GM23338 (cell line): Measurements from ENCODE around the gene CHD9NB. TPM values are rescaled to one million over a fixed set of nuclear protein-coding genes. Genes with fewer than 3 reads are reported as not detected.
A peak's percentile ranks its signal among the peaks of the same experiment; 100 is the strongest.

Source experiments
- ATAC-seq: fragments of 200-7000 bp; cut with Tn5 transposase; 3 replicates; pipeline ENCODE4 v1.9.1; 2020
- DNase-seq: peaks from one replicate; pipeline ENCODE4 v3.0.0-alpha.2; 2015; ENCODE audit warnings: low spot score
- H2AFZ ChIP-seq: fragments of 200-600 bp; sonication (generic); 2 replicates; pipeline ENCODE4 v1.8.0; 2016; ENCODE audit warnings: antibody characterized with exemption, mild to moderate bottlenecking, moderate library complexity
- H3F3A ChIP-seq: fragments of 200-600 bp; sonication (generic); replicated peaks from 2 replicates; pipeline ENCODE4 v1.8.0; 2017; ENCODE audit warnings: antibody characterized with exemption, mixed run types, low read depth
- H3K27ac ChIP-seq: fragments of 200-600 bp; sonication (generic); 2 replicates; pipeline ENCODE4 v1.6.1; 2016; ENCODE audit warnings: low read depth
- H3K27me3 ChIP-seq: fragments of 200-600 bp; sonication (generic); 2 replicates; pipeline ENCODE4 v1.8.0; 2016; ENCODE audit warnings: mild to moderate bottlenecking, mixed run types, moderate library complexity; ENCODE audit not compliant: insufficient read depth
- H3K36me3 ChIP-seq: fragments of 200-600 bp; sonication (generic); 2 replicates; pipeline ENCODE4 v1.8.0; 2016; ENCODE audit warnings: mild to moderate bottlenecking; ENCODE audit not compliant: insufficient read depth
- H3K4me1 ChIP-seq: fragments of 200-600 bp; sonication (generic); 2 replicates; pipeline ENCODE4 v1.8.0; 2016; ENCODE audit warnings: mild to moderate bottlenecking, moderate library complexity; ENCODE audit not compliant: insufficient read depth
- H3K4me2 ChIP-seq: fragments of 200-600 bp; sonication (generic); 2 replicates; pipeline ENCODE4 v1.7.1; 2017; ENCODE audit warnings: mixed run types
- H3K4me3 ChIP-seq: fragments of 200-600 bp; sonication (generic); 2 replicates; pipeline ENCODE4 v1.6.1; 2016; ENCODE audit warnings: mixed run types
- H3K79me2 ChIP-seq: fragments of 200-600 bp; sonication (generic); replicated peaks from 2 replicates; pipeline ENCODE4 v1.8.0; 2017; ENCODE audit warnings: mild to moderate bottlenecking; ENCODE audit not compliant: insufficient read depth
- H3K9me2 ChIP-seq: fragments of 200-600 bp; sonication (generic); 2 replicates; pipeline ENCODE4 v1.8.0; 2017; ENCODE audit not compliant: insufficient read depth
- H4K20me1 ChIP-seq: fragments of 200-600 bp; sonication (generic); replicated peaks from 2 replicates; pipeline ENCODE4 v1.8.0; 2017; ENCODE audit warnings: mild to moderate bottlenecking; ENCODE audit not compliant: insufficient read depth
- H3K27ac Mint-ChIP-seq: 2 replicates; pipeline ENCODE4 v1.8.0; 2020; ENCODE audit warnings: inconsistent platforms, mild to moderate bottlenecking, moderate library complexity, mixed read lengths
- H3K27me3 Mint-ChIP-seq: 3 replicates; pipeline ENCODE4 v1.8.0; 2022; ENCODE audit warnings: low read depth, mild to moderate bottlenecking, moderate library complexity, mixed read lengths, inconsistent platforms; ENCODE audit not compliant: insufficient read depth, poor library complexity
- H3K36me3 Mint-ChIP-seq: 3 replicates; pipeline ENCODE4 v1.8.0; 2021; ENCODE audit warnings: low read depth, mild to moderate bottlenecking, inconsistent platforms, moderate library complexity, mixed read lengths
- H3K4me1 Mint-ChIP-seq: 3 replicates; pipeline ENCODE4 v1.8.0; 2020; ENCODE audit warnings: mild to moderate bottlenecking, inconsistent platforms, mixed read lengths
- H3K4me3 Mint-ChIP-seq: 3 replicates; pipeline ENCODE4 v1.8.0; 2021; ENCODE audit warnings: moderate library complexity, mild to moderate bottlenecking, inconsistent platforms, mixed read lengths
- H3K9me3 Mint-ChIP-seq: 3 replicates; pipeline ENCODE4 v1.8.0; 2020; ENCODE audit warnings: moderate library complexity, mild to moderate bottlenecking, inconsistent platforms, mixed read lengths
- ETS1 ChIP-seq: IDR thresholded peaks from 2 replicates; pipeline ENCODE4 v1.6.1; 2016; ENCODE audit warnings: antibody characterized with exemption
- POLR2AphosphoS5 ChIP-seq: IDR thresholded peaks from 2 replicates; pipeline ENCODE4 v1.6.1; 2016; ENCODE audit warnings: antibody characterized with exemption, low read depth
- ZNF462 ChIP-seq: fragments of 250-450 bp; sonication (Bioruptor Pico); IDR thresholded peaks from 2 replicates; pipeline ENCODE4 v1.5.0; 2020; ENCODE audit warnings: mild to moderate bottlenecking, moderate library complexity
- polyA plus RNA-seq: library from polyadenylated mRNA; unstranded; fragments of >200 nt; fragmentation: Nextera tagmentation; extraction: Ambion mirVana; gene quantifications from 2 replicates; pipeline ENCODE4 v1.2.1, GENCODE V29; 2016
- total RNA-seq: library from RNA; depleted of rRNA; stranded (reverse); fragments of >200 nt; shearing (Covaris generic); gene quantifications from 2 replicates; pipeline ENCODE4 v1.2.3, GENCODE V29; 2014

Gene CHD9NB
- total and polyA plus RNA-seq, 2 experiments from 2014 or later, result 1.7 to 4.2 TPM

GRCh38 chr16:53055541-53056391, 3.1 kb upstream of the CHD9NB start:
- ATAC-seq (peak; percentile 40), DNase-seq (peak; percentile 83)
- H3K4me1 ChIP-seq, result peaks cover 22% of the 10 kb centered on the region
- peak overlapping the region; percentile 73 for H3K4me3 ChIP-seq
- Mint-ChIP-seq H3K36me3 (no peaks in the 10 kb centered on the region; the same call in 2 of the 3 replicates), H3K9me3 (no peaks in the 10 kb centered on the region; the same call in 2 of the 3 replicates), H3K4me1 (peaks cover 17% of the 10 kb centered on the region), H3K27me3 (peaks cover 11% of the 10 kb centered on the region), H3K4me3 (peak overlapping the region; percentile 76), H3K27ac (peak overlapping the region; percentile 73)
- no peaks in the 10 kb centered on the region for H3K9me2 ChIP-seq
- H3K27me3 ChIP-seq, result no peaks in the 10 kb centered on the region
- no peaks in the 10 kb centered on the region; the same call in 1 of the 2 replicates for H4K20me1 ChIP-seq
- H3K79me2 ChIP-seq, result peaks cover 50% of the 10 kb centered on the region
- no peak overlapping the region for H2AFZ ChIP-seq
- H3K36me3 ChIP-seq, result no peaks in the 10 kb centered on the region; the same call in 1 of the 2 replicates
- H3K4me2 ChIP-seq, result peak overlapping the region; percentile 74
- H3K27ac ChIP-seq, result peak overlapping the region; percentile 74
- TF ChIP-seq ETS1 (peak; percentile 52; the same call in 1 of the 2 replicates), POLR2AphosphoS5 (0 out of 2 replicates have a peak, but pooled peaks have one; percentile 15), ZNF462 (no peak)
- H3F3A ChIP-seq, result no peaks in the 10 kb centered on the region; the same call in 1 of the 2 replicates
